NCI-H128 (cell line): Measurements from ENCODE around the gene CHAC2.
"Not testable (repeated sequence)": the region's sequence is repeated elsewhere in the genome, so short reads cannot be mapped to it uniquely, and the experiment has no call there.

Experiments
- DNase-seq: peaks from one replicate; lab custom pipeline; 2025; ENCODE audit not compliant: unreplicated experiment; lab: John Stamatoyannopoulos, UW

CHAC2 gene

DNA sequence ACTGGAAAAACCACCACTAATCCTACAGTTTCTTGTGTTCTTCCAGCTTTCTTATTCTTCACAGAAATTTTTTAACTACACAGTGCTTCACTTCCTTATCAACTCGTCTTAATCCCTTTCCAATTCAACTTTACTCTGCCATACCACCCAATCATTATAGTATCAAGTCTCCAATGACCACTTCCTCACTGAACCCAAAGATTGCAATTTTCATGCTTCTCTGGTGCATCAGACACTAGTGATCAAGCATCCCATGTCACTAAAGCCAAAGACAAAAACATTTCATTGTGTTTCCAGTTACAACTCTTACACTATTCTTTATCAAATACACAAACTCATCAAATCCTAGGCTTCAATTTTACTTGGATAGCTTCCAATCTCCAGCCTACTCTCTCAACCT is 9.5 kb downstream of the CHAC2 start:
- no peak for DNase-seq

DNA sequence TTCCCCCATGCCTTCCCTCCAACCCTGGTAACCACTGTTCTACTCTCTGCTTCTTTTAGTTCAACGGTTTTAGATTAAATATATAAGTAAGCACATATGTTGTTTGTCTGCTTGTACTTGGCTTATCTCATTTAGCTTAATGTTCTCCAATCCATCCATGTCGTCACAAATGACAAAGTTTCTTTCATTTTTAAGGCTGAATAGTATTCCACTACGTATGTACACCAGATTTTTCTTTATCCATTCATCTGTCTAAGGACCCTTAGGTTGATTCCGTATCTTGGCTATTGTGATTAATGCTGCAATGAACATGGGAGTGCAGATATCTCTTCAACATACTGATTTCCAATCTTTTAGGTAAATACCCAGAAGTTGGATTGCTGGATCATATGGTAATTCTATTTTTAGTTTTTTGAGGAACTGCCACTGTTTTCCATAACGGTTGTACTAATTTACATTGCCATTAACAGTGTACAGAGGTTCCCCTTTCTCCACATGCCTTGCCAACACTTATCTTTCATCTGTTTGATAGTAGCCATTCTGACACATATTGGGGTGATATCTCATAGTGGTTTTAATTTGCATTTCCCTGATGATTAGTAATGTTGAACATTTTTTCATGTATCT is 11.0 kb downstream of the CHAC2 start:
- DNase-seq, result no peak

DNA sequence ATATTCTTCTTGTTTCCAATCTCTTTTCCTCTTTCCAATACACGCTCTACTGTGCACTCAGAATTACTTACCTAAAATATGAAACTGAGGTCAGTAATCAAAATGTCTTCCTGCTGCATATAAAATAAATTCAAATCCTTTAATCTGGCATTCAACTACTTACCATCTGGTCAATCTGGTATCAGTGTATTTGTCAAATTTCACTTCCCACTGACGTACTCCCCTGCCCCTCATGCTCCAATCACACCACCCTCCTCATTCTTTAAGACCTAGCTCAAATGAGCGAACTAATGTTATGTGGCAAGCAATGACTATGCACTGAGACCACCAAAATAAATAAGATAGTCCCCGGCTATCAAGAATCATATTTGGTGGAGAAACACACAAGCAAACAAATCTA is 12.5 kb downstream of the CHAC2 start:
- no peak for DNase-seq

DNA sequence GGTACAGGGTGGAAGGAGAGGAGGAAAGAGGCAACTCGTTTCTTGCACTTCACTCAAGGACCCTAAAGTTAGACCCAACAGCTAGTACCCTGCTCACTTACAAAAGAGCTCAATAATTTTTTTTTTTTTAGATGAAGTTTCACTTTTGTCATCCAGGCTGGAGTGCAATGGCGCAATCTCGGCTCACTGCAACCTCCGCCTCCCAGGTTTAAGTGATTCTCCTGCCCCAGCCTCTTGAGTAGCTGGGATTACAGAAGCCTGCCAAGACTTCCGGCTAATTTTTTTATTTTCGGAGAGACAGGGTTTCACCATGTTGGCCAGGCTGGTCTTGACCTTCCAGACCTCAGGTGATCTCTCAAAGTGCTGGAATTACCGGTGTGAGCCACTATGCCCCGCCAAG is 15.1 kb downstream of the CHAC2 start:
- DNase-seq, result no peak

DNA sequence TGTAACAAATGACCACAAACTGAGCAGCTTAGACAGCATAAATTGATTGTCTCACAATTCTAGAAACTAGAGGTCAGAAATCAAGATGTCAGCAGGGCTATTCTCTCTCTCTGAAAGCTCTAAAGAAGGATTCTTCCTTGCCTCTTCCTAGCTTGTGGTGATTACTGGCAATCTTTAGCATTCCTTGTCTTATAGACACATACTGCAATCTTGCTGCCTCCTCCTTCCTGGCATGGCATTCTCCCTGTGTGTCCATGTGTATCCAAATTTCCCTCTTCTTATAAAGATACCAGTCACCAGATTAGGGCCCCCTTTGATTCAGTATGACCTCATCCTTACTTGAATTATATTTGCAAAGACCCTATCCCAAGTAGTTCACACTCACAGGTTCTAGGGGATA is 16.8 kb downstream of the CHAC2 start:
- no peak for DNase-seq

DNA sequence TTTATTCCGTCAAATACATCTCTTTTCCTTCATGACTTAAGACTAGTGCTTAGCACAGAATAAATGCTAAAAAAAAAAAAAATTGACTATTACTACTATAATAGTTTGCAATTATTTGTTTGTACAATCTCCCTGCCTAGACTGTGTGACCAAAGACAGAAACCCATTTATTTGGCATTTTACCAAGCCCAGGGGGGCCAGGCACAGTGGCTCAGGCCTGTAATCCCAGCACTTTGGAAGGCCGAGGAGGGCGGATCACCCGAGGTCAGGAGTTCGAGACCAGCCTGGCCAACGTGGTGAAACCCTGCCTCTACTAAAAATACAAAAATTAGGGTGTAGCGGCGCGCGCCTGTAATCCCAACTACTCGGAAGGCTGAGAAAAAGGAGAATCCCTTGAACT is 17.8 kb downstream of the CHAC2 start:
- no peak for DNase-seq

DNA sequence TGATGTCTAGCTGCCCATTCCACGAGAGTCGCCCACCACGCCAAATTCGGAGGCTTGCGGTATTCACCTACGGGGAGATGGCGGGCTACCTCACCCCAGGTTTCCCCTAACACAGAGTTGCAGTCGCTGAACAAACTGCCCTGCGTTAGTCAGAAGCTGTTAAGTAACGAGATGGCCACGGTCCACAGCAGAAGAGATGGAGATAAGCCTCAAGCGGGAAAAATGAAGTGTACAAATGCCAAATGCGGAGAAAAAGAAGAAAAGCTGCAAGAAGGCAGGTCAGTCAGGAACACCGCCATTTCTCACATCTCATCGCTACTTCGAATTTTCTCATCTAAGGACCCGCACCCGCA is 18.7 kb downstream of the CHAC2 start:
- no peak for DNase-seq

DNA sequence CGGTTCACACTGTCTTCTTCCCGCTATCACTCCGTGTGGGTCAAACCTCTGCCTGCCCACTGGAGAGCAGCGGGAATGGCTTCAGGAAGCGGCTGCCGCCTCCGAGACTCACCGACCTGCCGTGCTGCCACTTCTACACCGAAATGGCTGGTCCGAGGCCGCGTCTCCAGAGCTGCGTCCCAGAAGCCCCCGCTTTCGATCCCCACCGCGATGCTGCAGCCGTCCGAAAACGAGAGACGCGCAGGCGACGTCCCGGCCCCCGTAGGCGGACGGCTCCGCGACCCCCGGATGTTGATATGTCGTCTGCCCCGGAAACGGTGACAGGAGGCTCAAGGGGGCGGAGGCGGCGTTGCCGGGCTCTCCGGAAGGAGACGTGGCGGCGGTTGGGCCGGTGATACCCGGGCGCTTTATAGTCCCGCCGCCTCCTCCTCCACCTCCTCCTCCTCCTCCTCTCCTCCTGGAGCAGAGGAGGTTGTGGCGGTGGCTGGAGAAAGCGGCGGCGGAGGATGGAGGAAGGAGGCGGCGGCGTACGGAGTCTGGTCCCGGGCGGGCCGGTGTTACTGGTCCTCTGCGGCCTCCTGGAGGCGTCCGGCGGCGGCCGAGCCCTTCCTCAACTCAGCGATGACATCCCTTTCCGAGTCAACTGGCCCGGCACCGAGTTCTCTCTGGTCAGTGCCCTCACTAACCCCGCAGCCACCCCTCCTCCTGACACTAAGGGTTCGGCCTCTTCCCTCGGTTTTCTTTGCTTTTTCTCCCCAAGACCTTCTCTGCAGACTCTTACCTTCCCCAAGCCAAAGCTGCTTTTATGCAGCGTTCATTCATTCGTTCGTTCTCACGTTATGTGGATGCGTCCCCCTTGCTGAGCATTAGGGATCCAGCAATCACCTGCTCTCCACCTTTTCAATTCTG is 19.4 kb downstream of the CHAC2 start, which contains the start of the genes ASB3 and ERLEC1:
TSS of gene ASB3 (minus strand) at position 249 of the 909 bp plus-strand sequence. CDS start 21,381 bp downstream, outside the sequence.
TSS of gene ERLEC1 (plus strand) at position 340 of the 909 bp plus-strand sequence. CDS start at position 507, 167 bp downstream.
- DNase-seq, result peak; percentile 81

DNA sequence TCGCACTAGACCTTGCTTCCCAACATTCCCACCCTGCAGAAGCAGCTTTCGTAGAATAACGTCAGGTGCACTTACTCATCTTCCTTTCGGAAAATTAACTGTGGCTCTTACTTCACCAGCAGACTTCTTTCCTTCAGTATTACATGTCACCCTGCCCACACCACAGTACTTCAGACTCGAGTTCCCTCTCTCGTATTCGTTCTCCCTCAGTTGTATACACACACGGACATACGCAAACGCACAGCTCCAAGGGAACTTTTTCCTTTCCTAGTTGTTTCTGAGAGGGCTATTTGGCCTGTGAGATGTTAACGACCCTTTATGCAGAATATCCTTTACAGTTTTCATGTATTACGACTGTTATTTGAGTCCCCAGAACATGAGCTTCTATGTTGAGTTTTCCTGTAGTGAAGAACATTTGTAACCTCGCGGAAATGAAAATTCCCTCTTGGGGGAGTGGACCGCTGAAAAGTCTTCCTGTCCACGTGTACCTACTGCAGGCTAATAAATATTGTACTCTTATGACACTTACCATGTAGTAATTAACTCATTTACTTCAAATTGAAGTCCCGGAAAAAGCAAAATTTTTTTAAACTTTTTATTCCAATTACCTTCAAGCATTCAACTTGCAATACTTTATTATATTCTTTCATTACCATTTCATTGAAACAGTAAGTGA is 20.1 kb downstream of the CHAC2 start:
- peak; percentile 5 for DNase-seq

DNA sequence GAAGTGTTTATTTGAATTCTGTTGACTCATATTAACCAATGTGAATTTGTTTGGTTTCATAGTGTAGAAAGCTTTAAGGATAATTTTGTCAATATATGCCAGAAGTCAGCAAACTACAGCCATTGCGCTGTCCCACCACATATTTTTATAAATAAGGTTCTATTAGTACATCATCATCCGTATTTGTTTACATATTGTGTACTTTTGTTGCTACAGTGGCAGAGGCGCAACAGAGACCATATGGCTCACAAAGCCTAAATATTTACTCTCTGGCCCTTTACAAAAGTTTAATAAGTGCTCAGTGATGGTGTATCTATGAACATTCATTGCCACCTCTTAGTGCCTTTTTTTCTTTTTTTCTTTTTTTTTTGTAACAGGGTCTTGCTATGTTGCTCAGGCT is 25.7 kb downstream of the CHAC2 start:
- no peak for DNase-seq

DNA sequence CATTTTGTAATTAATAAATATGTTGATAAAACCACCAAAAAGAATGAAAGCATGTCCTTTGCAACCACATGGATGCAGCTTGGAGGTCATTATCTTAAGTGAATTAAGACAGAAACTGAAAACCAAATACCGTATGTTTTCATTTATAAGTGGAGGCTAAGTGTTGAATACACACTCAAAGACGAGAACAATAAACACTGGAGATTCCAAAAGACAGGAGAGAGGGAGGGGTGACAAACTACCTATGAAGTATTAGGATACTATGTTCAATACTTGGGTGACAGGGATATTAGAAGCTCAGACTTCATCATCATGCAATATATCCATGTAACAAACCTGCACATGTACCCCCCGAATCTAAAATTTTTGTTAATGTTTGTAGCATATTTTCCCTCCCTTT is 26.2 kb downstream of the CHAC2 start:
- no peak for DNase-seq

DNA sequence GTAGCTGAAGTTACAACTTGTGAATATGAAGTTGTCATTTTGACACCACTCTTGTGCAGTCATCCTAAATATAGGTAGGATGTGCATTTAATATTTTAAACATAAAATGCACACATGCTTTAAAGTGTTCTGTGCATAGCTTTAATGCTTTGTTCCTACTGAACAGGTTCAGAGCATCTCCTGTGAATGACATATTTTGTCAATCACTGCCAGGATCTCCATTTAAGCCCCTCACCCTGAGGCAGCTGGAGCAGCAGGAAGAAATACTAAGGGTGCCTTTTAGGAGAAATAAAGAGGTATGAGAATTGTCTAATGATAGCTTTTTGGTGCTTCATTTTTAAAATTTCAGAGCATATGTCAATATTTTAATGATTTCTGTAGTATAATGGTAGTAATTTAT is 33.9 kb downstream of the CHAC2 start:
- DNase-seq, result no peak

DNA sequence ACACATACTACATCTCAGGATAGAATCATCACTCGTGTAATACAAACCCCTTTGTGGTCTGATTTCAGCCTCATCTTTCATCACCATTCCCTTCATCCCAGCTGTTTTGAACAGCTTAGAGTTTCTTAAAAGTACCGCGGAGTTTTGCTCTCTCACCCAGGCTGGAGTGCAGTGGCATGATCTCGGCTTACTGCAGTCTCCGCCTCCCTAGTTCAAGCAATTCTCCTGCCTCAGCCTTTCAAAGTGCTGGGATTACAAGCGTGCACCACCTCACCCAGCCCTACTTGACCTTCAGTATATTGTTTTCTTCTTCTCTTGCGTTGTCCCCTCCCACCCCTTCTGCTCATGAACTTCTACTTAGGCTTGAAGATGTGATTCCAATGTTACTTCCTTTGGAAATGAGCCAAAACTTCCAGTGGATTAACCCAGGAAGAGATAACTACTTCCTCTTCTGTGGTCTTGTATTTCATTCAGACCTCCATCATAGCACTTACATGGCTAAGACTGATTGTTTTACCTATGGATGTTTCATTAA is 35.1 kb downstream of the CHAC2 start:
- DNase-seq, result no peak

DNA sequence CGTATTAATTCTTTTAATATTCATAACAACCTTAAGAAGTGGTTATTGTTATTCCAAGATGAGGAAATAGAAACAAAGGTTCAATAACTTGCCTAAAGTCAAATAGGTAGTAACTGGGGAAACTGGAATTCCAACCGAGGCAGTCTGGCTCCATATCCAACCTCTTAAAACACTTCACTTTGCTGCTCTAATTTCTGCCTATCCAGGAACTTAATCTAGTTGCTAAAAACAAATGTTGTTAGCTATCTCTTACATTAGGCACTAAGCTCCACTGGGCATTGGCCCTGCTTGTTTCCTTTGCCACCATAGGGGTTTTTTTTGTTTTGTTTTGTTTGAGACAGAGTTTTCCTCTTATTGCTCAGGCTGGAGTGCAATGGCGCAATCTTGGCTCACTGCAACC is 44.0 kb downstream of the CHAC2 start:
- DNase-seq, result no peak

DNA sequence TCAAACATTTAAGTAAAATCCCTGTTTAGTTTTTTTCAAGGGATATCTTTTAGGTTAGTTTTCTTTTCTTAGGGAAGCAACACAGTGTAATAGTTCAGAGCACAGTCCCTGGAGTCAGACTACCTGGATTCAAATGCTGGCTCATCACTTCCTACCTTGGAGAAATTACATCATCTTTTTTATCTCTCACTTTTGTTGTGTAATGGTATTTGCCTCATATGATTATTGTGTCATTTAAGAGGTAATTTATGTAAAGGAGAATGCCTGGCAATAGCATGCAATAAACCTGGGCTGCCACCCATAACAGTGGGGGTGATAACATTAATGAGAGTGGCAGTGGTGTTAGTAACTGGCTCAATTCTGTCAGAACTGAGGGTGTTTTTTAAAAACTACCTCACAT is 45.5 kb downstream of the CHAC2 start:
- DNase-seq, result no peak

DNA sequence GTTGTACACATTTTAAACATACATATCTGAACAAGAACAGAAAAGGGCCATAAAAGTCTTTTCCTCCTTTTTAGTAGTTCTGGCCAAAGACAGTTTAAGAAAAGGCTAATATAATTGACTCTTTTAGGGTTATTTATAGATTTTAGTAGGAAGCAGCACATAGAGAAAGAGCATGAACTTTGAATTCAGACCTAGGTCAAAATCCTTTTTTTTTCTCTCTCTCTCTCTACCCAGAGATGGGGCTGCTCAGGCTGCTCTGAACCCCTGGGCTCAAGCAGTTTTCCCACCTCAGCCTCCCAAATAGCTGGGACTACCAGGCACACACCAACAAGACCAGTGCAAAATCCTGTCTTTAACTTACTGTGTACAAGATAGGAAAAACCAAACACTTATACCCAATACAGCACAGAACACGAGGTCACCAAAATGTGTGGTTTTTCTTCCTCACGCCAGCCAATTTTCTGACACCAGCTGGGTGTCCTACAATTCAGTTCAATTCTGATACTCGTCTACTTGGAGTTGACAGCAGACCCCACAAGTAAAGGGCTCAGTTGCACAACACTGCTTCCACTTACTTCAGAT is 51.3 kb downstream of the CHAC2 start:
- no peak for DNase-seq

DNA sequence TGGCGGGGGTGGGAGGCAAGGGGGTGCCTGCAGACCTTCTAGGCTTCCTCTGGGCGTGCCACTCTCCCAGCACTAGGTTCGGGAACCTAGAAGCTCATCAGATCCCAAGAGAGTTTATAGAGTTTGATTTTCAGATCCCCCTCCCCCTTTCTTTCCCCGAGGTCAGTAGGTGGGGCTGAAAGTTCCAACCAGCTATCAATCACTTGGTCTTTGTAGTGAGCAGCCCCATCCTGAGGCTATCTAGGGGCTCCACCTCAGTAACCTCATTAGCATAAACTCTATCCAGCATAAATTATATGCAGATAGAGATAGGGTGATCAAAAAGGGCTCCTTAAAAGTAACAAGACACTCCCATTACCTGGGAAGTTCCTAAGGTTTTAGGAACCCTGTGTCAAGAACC is 52.0 kb downstream of the CHAC2 start:
- no peak for DNase-seq

DNA sequence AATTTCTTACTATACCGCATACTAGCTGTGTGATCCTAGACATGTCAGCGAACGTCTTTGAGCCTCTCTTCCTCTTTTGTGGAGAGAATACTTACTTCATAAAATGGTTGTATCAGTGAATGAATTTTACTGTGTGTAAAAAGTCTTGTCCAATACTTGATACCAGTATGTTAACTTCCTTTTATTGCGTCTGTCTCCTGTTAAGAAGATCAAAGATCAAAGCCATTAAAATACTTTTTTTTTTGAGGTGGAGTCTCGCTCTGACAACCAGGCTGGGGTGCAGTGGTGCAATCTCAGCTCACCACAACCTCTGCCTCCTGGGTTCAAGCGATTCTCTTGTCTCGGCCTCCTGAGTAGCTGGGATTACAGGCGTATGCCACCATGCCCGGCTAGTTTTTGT is 52.4 kb downstream of the CHAC2 start:
- DNase-seq, result no peak

DNA sequence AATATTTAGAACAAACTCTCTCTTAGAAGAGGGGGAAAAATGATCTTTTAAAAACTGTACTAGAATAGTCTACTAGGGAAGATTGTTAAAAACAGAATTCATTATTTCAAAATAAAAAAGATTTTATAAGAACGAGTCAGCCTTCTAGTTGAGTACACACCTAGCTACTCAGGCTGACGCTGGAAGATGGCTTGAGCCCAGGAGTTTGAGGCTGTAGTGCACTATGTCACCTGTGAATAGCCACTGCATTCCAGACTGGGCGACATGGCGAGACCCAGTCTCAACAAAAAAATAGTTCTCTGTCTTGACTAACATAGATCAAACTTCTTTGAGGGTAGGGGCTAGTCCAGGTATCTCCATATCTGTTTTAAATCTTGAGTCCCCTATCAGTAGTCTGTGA is 53.1 kb downstream of the CHAC2 start:
- DNase-seq, result no peak

DNA sequence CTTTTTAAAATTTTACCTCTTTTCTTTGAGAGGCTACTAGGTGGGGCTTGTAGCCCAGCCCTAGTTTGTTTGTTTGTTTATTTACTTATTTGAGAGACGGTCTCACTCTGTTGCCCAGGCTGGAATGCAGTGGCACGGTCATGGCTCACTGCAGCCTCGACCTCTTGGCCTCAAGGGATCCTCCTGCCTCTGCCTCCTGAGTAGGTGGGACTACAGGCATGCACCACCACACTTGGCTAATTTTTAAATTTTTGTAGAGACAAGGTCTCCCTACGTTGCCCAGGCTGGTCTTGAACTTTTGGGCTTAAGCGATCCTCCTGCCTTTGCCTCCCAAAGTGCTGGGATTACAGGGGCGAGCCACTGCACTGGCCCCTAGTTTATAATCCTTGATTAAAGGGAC is 54.2 kb downstream of the CHAC2 start:
- DNase-seq, result no peak

DNA sequence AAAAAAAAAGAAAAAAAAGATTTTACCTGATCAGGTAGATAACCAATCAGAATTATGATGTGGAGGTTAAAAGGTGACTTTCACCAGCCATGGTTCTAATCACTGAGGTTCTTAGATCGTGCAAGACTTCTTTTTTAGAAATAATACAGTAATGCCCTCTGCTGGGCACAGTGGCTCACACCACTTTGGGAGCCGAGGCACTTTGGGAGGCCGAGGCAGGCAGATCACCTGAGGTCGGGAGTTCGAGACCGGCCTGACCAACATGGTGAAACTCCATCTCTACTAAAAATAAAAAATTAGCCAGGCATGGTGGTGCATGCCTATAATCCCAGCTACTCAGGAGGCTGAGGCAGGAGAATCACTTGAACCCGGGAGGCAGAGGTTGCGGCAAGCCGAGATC is 56.0 kb downstream of the CHAC2 start:
- DNase-seq, result not testable (repeated sequence)
